ENCODE measurements around the gene USF1.

USF1 gene

GRCh38 chr1:161091796-161092507, 46.2 kb upstream of the USF1 start:
- no peak overlapping the region for H2AK5ac ChIP-seq (ENCODE audit: low read length, severe bottlenecking)
- peak overlapping the region in 1 of 2 experiments; percentile 58 for H3K14ac ChIP-seq (ENCODE audit: low read length in 2 of 2)
- no peak overlapping the region for H2BK12ac ChIP-seq (ENCODE audit: low read length in 2 of 2)
- no peak overlapping the region for H3K4me2 ChIP-seq (ENCODE audit: low read length, poor library complexity, severe bottlenecking)
- DNase-seq, result no peak
- H3K79me1 ChIP-seq (replicated peaks; ENCODE audit: low read length, poor library complexity, severe bottlenecking), result no peaks in the 10 kb centered on the region
- WGBS, result 97% methylated on average over 5 of the region's 7 CpGs
- H2BK15ac ChIP-seq (ENCODE audit: low read depth, poor library complexity, severe bottlenecking), result no peak overlapping the region
- H3K9ac ChIP-seq (ENCODE audit: low read length), result no peak overlapping the region
- no peak overlapping the region for H4K8ac ChIP-seq (ENCODE audit: low read length)
- H3K27ac ChIP-seq (ENCODE audit: low read length, poor library complexity, severe bottlenecking), result no peak overlapping the region
- no peak overlapping the region for H3K18ac ChIP-seq (ENCODE audit: low read depth in 1 of 2, low read length in 2 of 2)
- H2BK120ac ChIP-seq (ENCODE audit: low read depth, low read length), result no peak overlapping the region
- H3K4me1 ChIP-seq (ENCODE audit: control insufficient read depth, insufficient read depth, low read depth, low read length), result peaks cover 8% of the 10 kb centered on the region
- peak overlapping the region; percentile 21 for H4K91ac ChIP-seq (ENCODE audit: low read length)
- H3K4ac ChIP-seq (ENCODE audit: low read depth in 1 of 2, low read length in 2 of 2), result no peak overlapping the region
- no peak overlapping the region for H3K4me3 ChIP-seq (ENCODE audit: insufficient read depth in 1 of 2, low read depth in 1 of 2, low read length in 2 of 2)
- H3K27me3 ChIP-seq (ENCODE audit: control insufficient read depth in 1 of 2, insufficient read depth in 1 of 2, low read length in 2 of 2), result no peaks in the 10 kb centered on the region
- H3K23ac ChIP-seq (ENCODE audit: low read length in 2 of 2), result no peak overlapping the region
- no peaks in the 10 kb centered on the region for H3K36me3 ChIP-seq (ENCODE audit: control insufficient read depth in 1 of 2, insufficient read depth in 2 of 2, low read depth in 1 of 2, low read length in 2 of 2)
- no peak overlapping the region for H2BK5ac ChIP-seq (ENCODE audit: low read depth, low read length, poor library complexity, severe bottlenecking)
- H3K9me3 ChIP-seq (ENCODE audit: control insufficient read depth, low read length), result no peaks in the 10 kb centered on the region
- H2AFZ ChIP-seq (ENCODE audit: low read depth, low read length), result no peak overlapping the region

- Histone ChIP-seq H3K27ac (ENCODE audit: low read length, poor library complexity, severe bottlenecking) (no peak overlapping the region), H3K4me1 (ENCODE audit: control insufficient read depth, insufficient read depth, low read depth, low read length) (peaks cover 8% of the 10 kb centered on the region), H3K9ac (ENCODE audit: low read length) (no peak overlapping the region), H3K14ac (ENCODE audit: low read length in 2 of 2) (no peak overlapping the region), H3K4ac (ENCODE audit: low read depth in 1 of 2, low read length in 2 of 2) (no peak overlapping the region), H3K27me3 (ENCODE audit: control insufficient read depth in 1 of 2, insufficient read depth in 1 of 2, low read length in 2 of 2) (no peaks in the 10 kb centered on the region), H3K4me3 (ENCODE audit: insufficient read depth in 1 of 2, low read depth in 1 of 2, low read length in 2 of 2) (no peak overlapping the region), H2AFZ (ENCODE audit: low read depth, low read length) (no peak overlapping the region), H3K79me1 (replicated peaks; ENCODE audit: low read length, poor library complexity, severe bottlenecking) (no peaks in the 10 kb centered on the region), H3K18ac (ENCODE audit: low read depth in 1 of 2, low read length in 2 of 2) (no peak overlapping the region), H3K23ac (ENCODE audit: low read length in 2 of 2) (no peak overlapping the region), H2BK15ac (ENCODE audit: low read depth, poor library complexity, severe bottlenecking) (no peak overlapping the region), H4K8ac (ENCODE audit: low read length) (no peak overlapping the region), H2BK12ac (ENCODE audit: low read length in 2 of 2) (no peak overlapping the region), H3K9me3 (ENCODE audit: control insufficient read depth, low read length) (no peaks in the 10 kb centered on the region), H4K91ac (ENCODE audit: low read length) (no peak overlapping the region), H2AK5ac (ENCODE audit: low read length, severe bottlenecking) (no peak overlapping the region), H2BK120ac (ENCODE audit: low read depth, low read length) (no peak overlapping the region), H2BK5ac (ENCODE audit: low read depth, low read length, poor library complexity, severe bottlenecking) (no peak overlapping the region), H3K36me3 (ENCODE audit: control insufficient read depth in 1 of 2, insufficient read depth in 2 of 2, low read depth in 1 of 2, low read length in 2 of 2) (no peaks in the 10 kb centered on the region), H3K4me2 (ENCODE audit: low read length, poor library complexity, severe bottlenecking) (no peak overlapping the region)
- 79% methylated on average over 5 of the region's 5 CpGs for WGBS
- no peak for DNase-seq
Observed at GRCh38 chr1:161091093-161091492, 45.3 kb upstream of the USF1 start.

- 95% methylated on average over 2 of the region's 3 CpGs for WGBS
- Histone ChIP-seq H2AFZ (ENCODE audit: low read depth, low read length) (no peak overlapping the region), H3K36me3 (ENCODE audit: control insufficient read depth in 1 of 2, insufficient read depth in 2 of 2, low read depth in 1 of 2, low read length in 2 of 2) (no peaks in the 10 kb centered on the region), H3K4me3 (ENCODE audit: insufficient read depth in 1 of 2, low read depth in 1 of 2, low read length in 2 of 2) (no peak overlapping the region), H2BK12ac (ENCODE audit: low read length in 2 of 2) (no peak overlapping the region), H3K9me3 (ENCODE audit: control insufficient read depth, low read length) (no peaks in the 10 kb centered on the region), H2BK120ac (ENCODE audit: low read depth, low read length) (no peak overlapping the region), H3K27me3 (ENCODE audit: control insufficient read depth in 1 of 2, insufficient read depth in 1 of 2, low read length in 2 of 2) (no peaks in the 10 kb centered on the region), H3K4me2 (ENCODE audit: low read length, poor library complexity, severe bottlenecking) (no peak overlapping the region), H2BK15ac (ENCODE audit: low read depth, poor library complexity, severe bottlenecking) (no peak overlapping the region), H3K9ac (ENCODE audit: low read length) (no peak overlapping the region), H3K27ac (ENCODE audit: low read length, poor library complexity, severe bottlenecking) (no peak overlapping the region), H4K91ac (ENCODE audit: low read length) (no peak overlapping the region), H3K79me1 (replicated peaks; ENCODE audit: low read length, poor library complexity, severe bottlenecking) (no peaks in the 10 kb centered on the region), H3K4me1 (ENCODE audit: control insufficient read depth, insufficient read depth, low read depth, low read length) (peaks cover 8% of the 10 kb centered on the region), H3K23ac (ENCODE audit: low read length in 2 of 2) (no peak overlapping the region), H2BK5ac (ENCODE audit: low read depth, low read length, poor library complexity, severe bottlenecking) (no peak overlapping the region), H4K8ac (ENCODE audit: low read length) (no peak overlapping the region), H3K14ac (ENCODE audit: low read length in 2 of 2) (no peak overlapping the region), H3K4ac (ENCODE audit: low read depth in 1 of 2, low read length in 2 of 2) (no peak overlapping the region), H2AK5ac (ENCODE audit: low read length, severe bottlenecking) (no peak overlapping the region), H3K18ac (ENCODE audit: low read depth in 1 of 2, low read length in 2 of 2) (no peak overlapping the region)
- DNase-seq, result no peak
Observed at GRCh38 chr1:161090617-161091016, 44.8 kb upstream of the USF1 start.

GRCh38 chr1:161089938-161090337, 44.2 kb upstream of the USF1 start:
- Histone ChIP-seq H3K4me3 (ENCODE audit: insufficient read depth in 1 of 2, low read depth in 1 of 2, low read length in 2 of 2) (no peak overlapping the region), H3K36me3 (ENCODE audit: control insufficient read depth in 1 of 2, insufficient read depth in 2 of 2, low read depth in 1 of 2, low read length in 2 of 2) (no peaks in the 10 kb centered on the region), H3K4ac (ENCODE audit: low read depth in 1 of 2, low read length in 2 of 2) (no peak overlapping the region), H3K4me1 (ENCODE audit: control insufficient read depth, insufficient read depth, low read depth, low read length) (peaks cover 14% of the 10 kb centered on the region), H3K9me3 (ENCODE audit: control insufficient read depth, low read length) (no peaks in the 10 kb centered on the region), H3K14ac (ENCODE audit: low read length in 2 of 2) (no peak overlapping the region), H2BK15ac (ENCODE audit: low read depth, poor library complexity, severe bottlenecking) (no peak overlapping the region), H3K18ac (ENCODE audit: low read depth in 1 of 2, low read length in 2 of 2) (no peak overlapping the region), H3K9ac (ENCODE audit: low read length) (no peak overlapping the region), H4K8ac (ENCODE audit: low read length) (no peak overlapping the region), H3K23ac (ENCODE audit: low read length in 2 of 2) (no peak overlapping the region), H3K4me2 (ENCODE audit: low read length, poor library complexity, severe bottlenecking) (no peak overlapping the region), H2BK120ac (ENCODE audit: low read depth, low read length) (no peak overlapping the region), H4K91ac (ENCODE audit: low read length) (no peak overlapping the region), H2AFZ (ENCODE audit: low read depth, low read length) (no peak overlapping the region), H2BK12ac (ENCODE audit: low read length in 2 of 2) (no peak overlapping the region), H3K79me1 (replicated peaks; ENCODE audit: low read length, poor library complexity, severe bottlenecking) (no peaks in the 10 kb centered on the region), H2BK5ac (ENCODE audit: low read depth, low read length, poor library complexity, severe bottlenecking) (no peak overlapping the region), H2AK5ac (ENCODE audit: low read length, severe bottlenecking) (no peak overlapping the region), H3K27ac (ENCODE audit: low read length, poor library complexity, severe bottlenecking) (no peak overlapping the region), H3K27me3 (ENCODE audit: control insufficient read depth in 1 of 2, insufficient read depth in 1 of 2, low read length in 2 of 2) (no peaks in the 10 kb centered on the region)
- DNase-seq, result no peak
- WGBS, result 96% methylated on average over 5 of the region's 5 CpGs
